SK-N-SH treated with all-trans-retinoic acid at 6 μM for 48 hours (cell line): ENCODE measurements around the gene ESRP2.

Experiments
- ARNTL ChIP-seq: fragments of 450-650 bp; formaldehyde crosslinking; IDR thresholded peaks from 2 replicates; pipeline ENCODE4 v1.5.0; 2020; ENCODE audit warnings: low read depth, mild to moderate bottlenecking, moderate library complexity, borderline replicate concordance
- BACH2 ChIP-seq: fragments of 250-450 bp; sonication (Bioruptor Pico); IDR thresholded peaks from 2 replicates; pipeline ENCODE4 v1.9.0; 2021; ENCODE audit warnings: mild to moderate bottlenecking, borderline replicate concordance
- CREB5 ChIP-seq: fragments of 250-450 bp; sonication (Bioruptor Pico); IDR thresholded peaks from 2 replicates; pipeline ENCODE4 v1.5.1; 2020; ENCODE audit warnings: low read depth, mild to moderate bottlenecking, moderate library complexity
- ESRRG ChIP-seq: fragments of 250-450 bp; sonication (Bioruptor Pico); IDR thresholded peaks from 2 replicates; pipeline ENCODE4 v1.6.1; 2021; ENCODE audit warnings: mild to moderate bottlenecking
- GLIS3 ChIP-seq: fragments of 250-450 bp; sonication (Bioruptor Pico); IDR thresholded peaks from 2 replicates; pipeline ENCODE4 v1.5.0; 2020; ENCODE audit warnings: mild to moderate bottlenecking, moderate library complexity
- ISL1 ChIP-seq: fragments of 250-450 bp; sonication (Bioruptor Pico); IDR thresholded peaks from 2 replicates; pipeline ENCODE4 v2.1.2; 2022; ENCODE audit warnings: mild to moderate bottlenecking, moderate library complexity
- PATZ1 ChIP-seq: fragments of 250-450 bp; sonication (Bioruptor Pico); IDR thresholded peaks from 2 replicates; pipeline ENCODE4 v1.8.0; 2020; ENCODE audit warnings: mild to moderate bottlenecking, moderate library complexity, borderline replicate concordance
- POU6F1 ChIP-seq: fragments of 250-450 bp; sonication (Bioruptor Pico); IDR thresholded peaks from 2 replicates; pipeline ENCODE4 v1.8.0; 2021; ENCODE audit warnings: low read depth, mild to moderate bottlenecking, moderate library complexity, borderline replicate concordance
- TCF4 ChIP-seq: fragments of 250-450 bp; sonication (Bioruptor Pico); IDR thresholded peaks from 2 replicates; pipeline ENCODE4 v1.8.0; 2021; ENCODE audit warnings: mild to moderate bottlenecking, moderate library complexity, borderline replicate concordance
- TSHZ2 ChIP-seq: fragments of 250-450 bp; sonication (Bioruptor Pico); IDR thresholded peaks from 2 replicates; pipeline ENCODE4 v1.5.0; 2020; ENCODE audit warnings: mild to moderate bottlenecking, moderate library complexity
- ZC3H10 ChIP-seq: fragments of 250-450 bp; sonication (Bioruptor Pico); IDR thresholded peaks from 2 replicates; pipeline ENCODE4 v1.5.1; 2021; ENCODE audit warnings: mild to moderate bottlenecking, moderate library complexity
- ZNF565 ChIP-seq: fragments of 450-650 bp; formaldehyde crosslinking; conservative IDR thresholded peaks from 2 replicates; pipeline ENCODE4 v1.5.0; 2020; ENCODE audit warnings: low read depth, mild to moderate bottlenecking, moderate library complexity
- ZNF70 ChIP-seq: fragments of 450-650 bp; formaldehyde crosslinking; IDR thresholded peaks from 2 replicates; pipeline ENCODE4 v1.5.0; 2020; ENCODE audit warnings: mild to moderate bottlenecking, moderate library complexity
- ZNF8 ChIP-seq: fragments of 450-650 bp; formaldehyde crosslinking; IDR thresholded peaks from 2 replicates; pipeline ENCODE4 v1.5.0; 2020; ENCODE audit warnings: mild to moderate bottlenecking, moderate library complexity

GRCh38 chr16:68242926-68243858 lies 7.3 kb upstream of the ESRP2 start:
- TF ChIP-seq POU6F1, result no peak
- no peak for TF ChIP-seq ZNF565
- no peak for TF ChIP-seq CREB5 (CRISPR knock-in tag)
- TF ChIP-seq PATZ1 (CRISPR knock-in tag), result no peak
- no peak for TF ChIP-seq ARNTL (CRISPR knock-in tag)
- TF ChIP-seq ZNF8 (CRISPR knock-in tag), result no peak
- no peak for TF ChIP-seq GLIS3
- no peak for TF ChIP-seq ZC3H10 (CRISPR knock-in tag)
- TF ChIP-seq TCF4 (CRISPR knock-in tag), result no peak
- TF ChIP-seq TSHZ2, result no peak
- TF ChIP-seq ISL1 (CRISPR knock-in tag), result no peak
- TF ChIP-seq ESRRG (CRISPR knock-in tag), result no peak
- no peak for TF ChIP-seq BACH2
- TF ChIP-seq ZNF70 (CRISPR knock-in tag), result no peak
